ENCODE measurements around the gene LZTS3.
A peak's percentile ranks its signal among the peaks of the same experiment; 100 is the strongest.
"Not testable (repeated sequence)": the region's sequence is repeated elsewhere in the genome, so short reads cannot be mapped to it uniquely, and the experiment has no call there.

The LZTS3 gene

GRCh38 chr20:3135507-3136070 lies 37.8 kb downstream of the LZTS3 start:
- DNase-seq (ENCODE audit: low spot score), result no peak

- DNase-seq (ENCODE audit: low spot score), result no peak
Measured at GRCh38 chr20:3134151-3134550, 39.2 kb downstream of the LZTS3 start.

GRCh38 chr20:3133155-3133554 lies 40.2 kb downstream of the LZTS3 start:
- no peak for DNase-seq (ENCODE audit: low spot score)

GRCh38 chr20:3130051-3130600 lies 43.2 kb downstream of the LZTS3 start:
- no peak for DNase-seq (ENCODE audit: low spot score)

GRCh38 chr20:3129094-3129493 lies 44.3 kb downstream of the LZTS3 start:
- no peak for DNase-seq (ENCODE audit: low spot score)

GRCh38 chr20:3128275-3128984 lies 44.9 kb downstream of the LZTS3 start:
- no peak for DNase-seq (ENCODE audit: low spot score)

GRCh38 chr20:3126527-3126859 lies 46.9 kb downstream of the LZTS3 start:
- no peak for DNase-seq (ENCODE audit: low spot score)

- DNase-seq (ENCODE audit: low spot score), result not testable (repeated sequence)
Measured at GRCh38 chr20:3125776-3126526, 47.4 kb downstream of the LZTS3 start.

GRCh38 chr20:3124773-3125560 lies 48.4 kb downstream of the LZTS3 start:
- not testable (repeated sequence) for DNase-seq (ENCODE audit: low spot score)

- not testable (repeated sequence) for DNase-seq (ENCODE audit: low spot score)
Measured at GRCh38 chr20:3124163-3124562, 49.2 kb downstream of the LZTS3 start.

- no peak for DNase-seq (ENCODE audit: low spot score)
Measured at GRCh38 chr20:3123542-3123941, 49.8 kb downstream of the LZTS3 start.

GRCh38 chr20:3121955-3122610 lies 51.3 kb downstream of the LZTS3 start:
- no peak for DNase-seq (ENCODE audit: low spot score)

- DNase-seq (ENCODE audit: low spot score), result no peak
Measured at GRCh38 chr20:3121271-3121911, 52.0 kb downstream of the LZTS3 start.

GRCh38 chr20:3119044-3119443 lies 54.3 kb downstream of the LZTS3 start:
- no peak for DNase-seq (ENCODE audit: low spot score)

GRCh38 chr20:3117839-3118379 lies 55.4 kb downstream of the LZTS3 start:
- DNase-seq (ENCODE audit: low spot score), result not testable (repeated sequence)

- no peak for DNase-seq (ENCODE audit: low spot score)
Measured at GRCh38 chr20:3116341-3116740, 57.0 kb downstream of the LZTS3 start.

GRCh38 chr20:3115190-3116107 lies 57.9 kb downstream of the LZTS3 start:
- DNase-seq (ENCODE audit: low spot score), result peak; percentile 40
